Activated CD4-positive, alpha-beta memory T cell treated with anti-CD3 and anti-CD28 coated beads, Interleukin-2, amount 10 ng/mL, durations not matched to agents 7 days and 5 days (primary cell): ENCODE measurements around the gene MTX3. TPM values are rescaled to one million over a fixed set of nuclear protein-coding genes. Genes with fewer than 3 reads are reported as not detected.

Experiments used
- CTCF ChIA-PET: fragments of 350-600 bp; sonication (Branson Sonifier 250); formaldehyde crosslinking; loops from one replicate; lab custom pipeline; 2021; ENCODE audit warnings: antibody characterized with exemption, inconsistent platforms; lab: Charles Lee
- POLR2A ChIA-PET: fragments of 350-600 bp; sonication (Branson Sonifier 250); formaldehyde crosslinking; loops from one replicate; lab custom pipeline; 2021; ENCODE audit warnings: antibody characterized with exemption; lab: Charles Lee
- DNase-seq: peaks from one replicate; pipeline ENCODE4 v3.0.0-alpha.2; 2020
- H3K27ac Mint-ChIP-seq: one replicate; pipeline ENCODE4 v1.8.0; 2021; ENCODE audit warnings: mild to moderate bottlenecking, mixed read lengths
- H3K27me3 Mint-ChIP-seq: one replicate; pipeline ENCODE4 v1.8.0; 2021; ENCODE audit warnings: mixed read lengths
- H3K36me3 Mint-ChIP-seq: one replicate; pipeline ENCODE4 v1.8.0; 2021; ENCODE audit warnings: low read depth, mixed read lengths
- H3K4me1 Mint-ChIP-seq: one replicate; pipeline ENCODE4 v1.8.0; 2021; ENCODE audit warnings: mixed read lengths
- H3K4me3 Mint-ChIP-seq: one replicate; pipeline ENCODE4 v1.8.0; 2021; ENCODE audit warnings: mild to moderate bottlenecking, mixed read lengths
- H3K9me3 Mint-ChIP-seq: one replicate; pipeline ENCODE4 v1.8.0; 2021; ENCODE audit warnings: mixed read lengths
- total RNA-seq, 2 experiments: library from RNA; stranded (reverse); gene quantifications; one replicate each; pipeline ENCODE4 v1.2.3, GENCODE V29; 2021

Gene MTX3
- total RNA-seq, 2 experiments from 2014 or later: 22.8 TPM

DNA sequence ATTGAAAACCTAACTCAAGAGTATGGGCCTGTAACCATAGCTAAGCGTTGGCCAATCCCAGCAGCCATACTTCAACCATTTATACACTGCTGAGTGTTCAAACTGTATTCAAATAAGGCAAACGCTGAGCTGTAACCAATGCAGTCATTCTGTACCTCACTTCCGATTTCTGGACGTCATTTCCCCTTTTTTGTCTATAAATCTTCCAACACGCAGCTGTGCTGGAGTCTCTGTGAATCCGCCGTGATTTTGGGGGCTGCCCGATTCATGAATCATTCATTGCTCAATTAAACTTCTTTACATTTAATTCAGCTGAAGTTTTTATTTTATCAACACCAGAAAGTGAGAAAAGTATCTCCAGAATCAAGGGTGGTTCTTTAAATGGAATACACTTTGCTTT, 31.7 kb downstream of the MTX3 start:
- POLR2A ChIA-PET: no interaction called here

DNA sequence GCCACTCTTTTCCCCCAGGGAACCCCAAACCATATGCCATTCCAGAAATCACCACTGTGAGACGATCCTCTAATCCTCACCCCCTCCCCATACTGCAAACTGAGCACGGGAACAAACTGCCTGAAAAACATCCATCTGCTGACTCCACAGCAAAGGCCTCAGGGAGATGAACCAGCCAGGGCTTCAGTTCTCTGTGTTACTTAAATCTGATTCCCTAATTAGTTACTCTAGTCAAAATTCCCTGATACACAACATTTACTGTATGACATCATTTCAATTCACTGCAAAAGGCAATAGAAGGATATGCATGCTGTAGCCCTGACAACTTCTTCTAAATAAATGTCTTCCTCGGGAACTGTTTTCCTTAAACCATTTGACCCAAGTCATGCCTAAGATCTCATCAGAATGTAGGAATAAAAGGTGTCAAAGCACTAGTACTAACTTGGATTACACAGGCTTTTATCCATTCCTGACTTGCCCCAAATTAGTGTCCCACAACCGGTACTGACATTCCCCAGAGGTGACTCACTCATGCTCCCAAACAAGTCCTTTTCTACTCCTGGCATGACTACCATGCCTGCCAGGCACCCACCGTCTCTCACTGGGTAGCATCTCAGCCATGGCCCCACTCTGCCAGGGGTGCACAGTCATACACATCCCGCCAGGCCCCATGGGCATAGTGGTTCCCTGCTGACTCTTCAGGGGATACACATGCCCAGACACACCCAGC, 35.0 kb downstream of the MTX3 start:
- Mint-ChIP-seq H3K36me3 (no peaks in the 10 kb centered on the region), H3K27ac (no peak overlapping the region), H3K9me3 (no peaks in the 10 kb centered on the region), H3K4me1 (no peaks in the 10 kb centered on the region), H3K4me3 (no peak overlapping the region), H3K27me3 (peaks cover 4% of the 10 kb centered on the region)
- no peak for DNase-seq
- ChIA-PET CTCF (no interaction called here), POLR2A (no interaction called here)

More for the DNA sequence above, 31.7 kb downstream of the MTX3 start:
- no peak for DNase-seq
- Mint-ChIP-seq H3K27me3 (no peaks in the 10 kb centered on the region), H3K4me3 (no peak overlapping the region), H3K4me1 (peaks cover 24% of the 10 kb centered on the region), H3K9me3 (no peaks in the 10 kb centered on the region), H3K27ac (no peak overlapping the region), H3K36me3 (no peaks in the 10 kb centered on the region)
- CTCF ChIA-PET: no interaction called here

DNA sequence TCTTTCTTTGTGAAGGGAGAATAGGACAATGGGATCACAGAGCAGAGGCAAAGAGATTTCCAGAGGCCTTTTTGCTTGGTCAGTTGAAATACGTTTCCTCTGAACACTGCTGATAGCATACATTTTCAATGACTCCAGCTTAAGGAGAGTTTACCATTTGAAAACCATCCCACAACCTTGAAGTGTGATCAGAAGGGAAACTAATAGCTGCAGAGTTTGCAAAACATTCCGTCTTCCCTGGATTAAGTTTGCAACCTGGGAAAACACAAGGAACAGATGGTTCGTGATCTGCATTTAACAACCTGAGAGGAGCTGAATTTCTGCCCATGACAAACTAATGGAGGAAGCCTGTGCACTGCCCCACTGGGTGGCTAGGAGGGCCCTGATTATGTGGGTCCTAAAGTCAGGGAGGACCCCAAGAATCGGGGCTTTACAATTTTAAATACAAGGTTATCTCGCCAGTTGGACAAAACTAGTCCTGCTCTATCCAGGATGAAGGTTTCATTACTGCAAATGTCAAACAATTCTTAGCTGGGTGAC, 35.6 kb downstream of the MTX3 start:
- Mint-ChIP-seq H3K27ac (no peak overlapping the region), H3K4me3 (no peak overlapping the region), H3K36me3 (no peaks in the 10 kb centered on the region), H3K9me3 (peaks cover under 1% of the 10 kb centered on the region), H3K27me3 (peaks cover 4% of the 10 kb centered on the region), H3K4me1 (no peaks in the 10 kb centered on the region)
- DNase-seq: no peak
- CTCF ChIA-PET: no interaction called here
- POLR2A ChIA-PET: no interaction called here

DNA sequence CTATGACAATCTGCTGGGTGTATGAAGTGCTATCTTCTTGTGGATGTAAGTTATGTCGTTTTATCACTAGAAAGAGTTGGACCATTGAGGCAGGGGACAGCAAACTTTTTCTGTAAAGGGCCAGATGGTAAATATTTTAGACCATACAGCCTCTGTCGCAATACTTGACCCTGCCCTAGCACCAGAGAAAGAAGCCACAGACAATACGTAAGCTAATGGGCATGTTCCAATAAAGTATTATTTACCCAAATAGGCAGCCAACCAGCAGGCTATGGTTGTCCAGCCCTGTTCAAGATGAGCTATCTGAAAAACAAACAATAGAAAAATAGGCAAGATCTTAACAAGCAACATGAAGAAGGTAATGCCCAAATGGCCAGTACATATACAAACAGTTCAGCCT, 36.4 kb downstream of the MTX3 start:
- POLR2A ChIA-PET: no interaction called here
- CTCF ChIA-PET: no interaction called here
- no peak for DNase-seq
- Mint-ChIP-seq H3K36me3 (no peaks in the 10 kb centered on the region), H3K27ac (no peak overlapping the region), H3K4me1 (no peaks in the 10 kb centered on the region), H3K27me3 (peaks cover 4% of the 10 kb centered on the region), H3K4me3 (no peak overlapping the region), H3K9me3 (peaks cover 3% of the 10 kb centered on the region)

DNA sequence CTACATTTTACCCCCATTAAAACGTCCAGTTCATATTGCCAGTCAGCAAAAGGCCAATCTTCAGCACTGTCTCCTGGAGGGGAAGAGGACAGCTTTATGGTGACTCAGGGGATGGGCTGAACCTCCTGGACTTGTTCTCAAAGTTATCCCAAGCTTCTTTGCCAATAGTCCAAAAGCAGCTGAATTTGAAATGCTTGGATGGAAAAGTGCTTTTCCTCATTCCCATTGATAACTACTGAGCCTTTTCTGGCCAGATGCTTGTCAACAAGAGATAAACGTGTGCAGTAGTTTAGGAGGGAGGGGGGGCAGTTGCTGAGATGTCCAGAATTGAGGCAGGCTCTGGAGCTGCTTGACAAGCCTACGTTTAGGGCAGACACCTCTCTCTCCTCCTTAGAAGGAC, 43.5 kb downstream of the MTX3 start:
- ChIA-PET POLR2A (interaction anchor here (0.8 kb wide), 1 partner anchor 43 kb away, joined by 3 read pairs; no protein-coding TSS in a partner anchor), CTCF (no interaction called here)
- peaks cover 3% of the 10 kb centered on the region for H3K9me3 Mint-ChIP-seq
- no peak overlapping the region for H3K4me3 Mint-ChIP-seq
- H3K4me1 Mint-ChIP-seq: peaks cover 4% of the 10 kb centered on the region
- no peak for DNase-seq
- H3K27ac Mint-ChIP-seq: no peak overlapping the region
- H3K27me3 Mint-ChIP-seq: peaks cover 1% of the 10 kb centered on the region
- H3K36me3 Mint-ChIP-seq: no peaks in the 10 kb centered on the region

DNA sequence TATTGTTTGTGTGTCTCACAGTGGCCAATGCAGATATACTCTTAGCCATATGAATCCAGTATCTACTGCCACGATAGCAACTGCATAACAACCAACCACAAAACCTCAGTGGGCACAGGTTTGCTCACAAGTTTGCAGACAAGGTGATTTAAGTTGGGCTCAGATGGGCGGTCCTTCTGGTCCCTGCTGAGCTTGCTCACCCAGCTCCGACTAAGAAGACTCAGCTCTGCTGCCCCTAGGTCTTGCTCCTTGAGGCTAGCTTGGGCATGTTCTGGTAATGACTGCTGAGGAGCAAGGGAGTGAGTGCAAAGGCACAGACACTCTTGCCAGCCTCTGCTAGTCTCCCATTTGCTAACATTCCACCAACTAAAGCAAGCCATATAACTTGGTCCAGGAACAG, 52.6 kb downstream of the MTX3 start:
- Mint-ChIP-seq H3K9me3 (no peaks in the 10 kb centered on the region), H3K36me3 (no peaks in the 10 kb centered on the region), H3K4me3 (no peak overlapping the region), H3K27me3 (no peaks in the 10 kb centered on the region), H3K27ac (no peak overlapping the region), H3K4me1 (peaks cover 21% of the 10 kb centered on the region)
- CTCF ChIA-PET: interaction anchor here (1.7 kb wide), 1 partner anchor 145 kb away, joined by 3 read pairs; no protein-coding TSS in a partner anchor
- DNase-seq: peak; percentile 63
- POLR2A ChIA-PET: interaction anchor here (0.9 to 1.8 kb wide), 2 partner anchors 43 to 52 kb away, joined by 3 to 6 read pairs; no protein-coding TSS in a partner anchor

DNA sequence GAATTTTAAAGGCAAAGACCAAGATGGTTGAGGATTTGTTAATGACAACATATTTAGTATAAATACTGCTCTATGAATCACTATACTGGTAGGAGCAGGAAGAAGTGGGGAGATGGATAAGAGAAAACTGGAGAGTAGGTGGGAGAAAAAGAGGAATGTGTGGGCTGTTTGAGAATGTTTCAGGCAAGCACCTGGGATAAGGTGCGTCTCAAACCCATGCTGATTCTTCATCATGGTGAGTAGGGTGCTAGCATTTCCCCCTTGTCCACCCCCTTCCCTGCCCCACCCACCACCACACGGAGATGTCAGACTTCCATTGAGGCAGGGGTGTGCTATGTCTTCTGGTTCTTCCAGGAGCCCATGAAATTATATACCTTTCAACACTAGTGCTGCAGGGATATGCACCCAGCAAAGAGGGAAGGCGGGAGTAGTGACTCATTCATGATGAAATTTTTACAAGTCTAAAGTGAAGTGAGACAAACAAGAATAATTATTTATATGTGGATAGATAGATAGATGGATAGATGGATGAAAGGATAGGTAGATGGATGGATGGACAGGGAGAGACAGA, 54.3 kb downstream of the MTX3 start:
- H3K27me3 Mint-ChIP-seq: no peaks in the 10 kb centered on the region
- H3K4me1 Mint-ChIP-seq: peaks cover 21% of the 10 kb centered on the region
- H3K4me3 Mint-ChIP-seq: no peak overlapping the region
- CTCF ChIA-PET: no interaction called here
- no peak for DNase-seq
- POLR2A ChIA-PET: no interaction called here
- H3K27ac Mint-ChIP-seq: no peak overlapping the region
- no peaks in the 10 kb centered on the region for H3K36me3 Mint-ChIP-seq
- no peaks in the 10 kb centered on the region for H3K9me3 Mint-ChIP-seq

DNA sequence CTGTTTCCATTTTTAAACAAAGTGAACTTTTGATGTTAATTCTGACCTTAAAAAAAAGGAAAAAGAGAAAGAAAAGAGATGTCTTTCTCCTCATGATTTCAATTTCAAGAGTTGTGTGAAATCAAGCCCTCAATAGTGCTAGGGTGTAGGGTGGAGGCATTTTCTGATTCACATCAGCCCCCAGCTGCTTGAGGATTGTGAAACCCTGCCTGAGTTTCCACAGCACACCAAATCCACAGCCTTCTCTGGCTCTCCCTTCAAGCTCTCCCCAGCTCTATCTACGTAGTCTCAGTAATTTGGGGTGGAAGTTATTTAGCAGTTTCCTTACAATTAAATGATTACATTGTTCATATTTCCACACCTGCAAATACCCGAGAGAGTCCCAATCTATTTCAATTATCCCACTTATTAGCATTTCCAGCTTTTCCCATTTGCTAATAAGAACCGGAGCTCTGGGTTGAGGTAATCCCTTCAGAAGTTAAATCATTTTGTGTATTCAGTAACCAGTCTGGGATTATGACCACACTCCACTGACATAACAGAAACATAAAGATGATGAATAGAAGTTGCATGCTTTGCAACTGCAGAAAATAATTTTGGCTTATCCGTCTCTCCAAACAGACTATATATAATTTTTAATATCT, 54.9 kb downstream of the MTX3 start:
- peaks cover 21% of the 10 kb centered on the region for H3K4me1 Mint-ChIP-seq
- no peaks in the 10 kb centered on the region for H3K36me3 Mint-ChIP-seq
- no peak overlapping the region for H3K27ac Mint-ChIP-seq
- H3K27me3 Mint-ChIP-seq: no peaks in the 10 kb centered on the region
- no peak for DNase-seq
- ChIA-PET POLR2A (no interaction called here), CTCF (no interaction called here)
- no peak overlapping the region for H3K4me3 Mint-ChIP-seq
- no peaks in the 10 kb centered on the region for H3K9me3 Mint-ChIP-seq

DNA sequence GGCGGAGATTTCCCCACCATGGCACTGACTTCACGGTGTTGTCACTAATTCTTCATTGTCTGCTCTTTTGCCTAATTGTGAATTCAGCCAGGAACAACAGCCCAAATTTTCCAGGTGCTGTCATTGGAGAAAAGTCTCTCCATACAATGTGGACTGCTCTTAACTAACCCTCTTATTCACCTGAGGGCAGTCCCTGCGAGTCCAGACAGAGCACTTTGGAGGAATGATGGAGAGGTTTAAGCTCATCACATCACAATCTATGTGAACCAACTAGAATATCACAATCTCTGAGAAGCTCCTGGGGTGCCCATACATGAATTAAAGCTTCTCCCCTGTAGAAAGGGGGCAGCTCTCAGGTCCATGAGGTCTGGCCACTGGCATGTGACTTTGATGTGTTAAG, 56.4 kb downstream of the MTX3 start:
- Mint-ChIP-seq H3K36me3 (no peaks in the 10 kb centered on the region), H3K9me3 (no peaks in the 10 kb centered on the region), H3K4me1 (peaks cover 20% of the 10 kb centered on the region), H3K27me3 (no peaks in the 10 kb centered on the region), H3K4me3 (no peak overlapping the region), H3K27ac (no peak overlapping the region)
- DNase-seq: no peak
- ChIA-PET POLR2A (no interaction called here), CTCF (no interaction called here)

DNA sequence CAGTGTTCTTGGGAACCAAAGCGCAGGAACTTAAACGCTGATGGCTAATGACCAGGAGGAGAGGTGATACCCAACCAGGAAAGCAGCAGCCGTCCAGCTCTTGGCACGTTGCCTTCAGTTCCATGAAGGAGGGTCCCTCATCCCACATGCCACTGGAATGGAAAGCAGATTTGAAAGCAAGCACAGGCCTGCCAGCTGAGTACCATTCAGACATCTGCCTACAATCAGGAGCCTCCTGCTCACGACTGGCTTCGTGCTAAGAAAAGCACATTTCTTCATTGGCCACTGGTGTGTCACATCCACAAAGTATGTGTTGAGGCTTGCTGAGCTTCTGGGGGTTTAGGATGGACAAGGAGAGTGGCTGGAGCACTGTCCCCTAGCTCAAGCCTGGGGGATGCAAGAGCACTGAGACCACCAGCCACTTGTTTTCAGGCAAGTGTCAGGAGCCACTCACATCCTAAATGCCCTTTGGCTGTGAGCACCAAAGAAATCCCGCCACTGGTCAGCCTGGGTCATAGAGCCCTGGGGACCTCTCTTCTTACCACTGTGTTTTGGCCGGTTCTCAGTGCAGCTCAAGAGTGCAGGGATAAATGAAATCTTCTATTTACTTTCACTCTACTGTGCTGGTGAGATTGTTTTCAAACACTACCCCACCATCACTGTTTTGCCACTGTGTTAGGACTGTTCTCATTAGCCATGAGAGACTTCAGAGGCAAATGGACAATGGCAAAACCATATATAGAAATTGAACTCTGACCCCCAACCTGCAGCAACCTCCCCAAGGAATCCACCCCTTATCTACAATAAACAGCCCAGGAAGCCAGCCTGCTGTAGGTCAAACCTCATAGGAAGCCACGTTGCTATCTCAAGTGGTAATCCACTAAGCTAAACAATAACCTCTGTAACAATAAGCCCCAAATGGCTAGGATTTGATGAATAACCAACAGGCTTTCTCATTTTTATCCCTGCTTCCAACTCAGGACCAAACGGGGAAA, 58.3 kb downstream of the MTX3 start:
- H3K4me3 Mint-ChIP-seq: no peak overlapping the region
- H3K27me3 Mint-ChIP-seq: no peaks in the 10 kb centered on the region
- no peaks in the 10 kb centered on the region for H3K36me3 Mint-ChIP-seq
- ChIA-PET CTCF (no interaction called here), POLR2A (no interaction called here)
- no peaks in the 10 kb centered on the region for H3K9me3 Mint-ChIP-seq
- no peak for DNase-seq
- H3K4me1 Mint-ChIP-seq: peaks cover 8% of the 10 kb centered on the region
- H3K27ac Mint-ChIP-seq: no peak overlapping the region

DNA sequence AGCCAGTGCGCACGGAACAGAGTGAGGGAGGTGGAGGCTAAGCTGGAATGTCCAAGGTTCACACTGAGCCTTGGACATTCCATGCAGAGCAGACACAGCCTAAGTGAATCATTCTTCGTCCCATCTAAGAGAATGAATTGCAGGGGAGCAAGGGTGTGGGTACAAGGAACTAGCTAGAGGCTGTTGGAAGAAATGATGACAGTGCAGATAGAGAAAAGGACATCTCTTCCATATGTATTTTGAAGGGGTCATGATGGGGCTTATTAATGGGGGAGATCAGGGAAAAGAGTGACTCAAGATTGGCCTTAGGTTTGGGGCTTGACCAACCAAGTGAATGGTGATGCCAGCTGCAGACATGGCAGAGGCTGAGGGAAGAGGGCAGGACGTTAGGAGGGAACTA, 59.2 kb downstream of the MTX3 start:
- H3K9me3 Mint-ChIP-seq: no peaks in the 10 kb centered on the region
- no peak overlapping the region for H3K27ac Mint-ChIP-seq
- DNase-seq: no peak
- no peaks in the 10 kb centered on the region for H3K36me3 Mint-ChIP-seq
- H3K4me1 Mint-ChIP-seq: peaks cover 6% of the 10 kb centered on the region
- no peak overlapping the region for H3K4me3 Mint-ChIP-seq
- H3K27me3 Mint-ChIP-seq: no peaks in the 10 kb centered on the region
- POLR2A ChIA-PET: no interaction called here
- CTCF ChIA-PET: no interaction called here

DNA sequence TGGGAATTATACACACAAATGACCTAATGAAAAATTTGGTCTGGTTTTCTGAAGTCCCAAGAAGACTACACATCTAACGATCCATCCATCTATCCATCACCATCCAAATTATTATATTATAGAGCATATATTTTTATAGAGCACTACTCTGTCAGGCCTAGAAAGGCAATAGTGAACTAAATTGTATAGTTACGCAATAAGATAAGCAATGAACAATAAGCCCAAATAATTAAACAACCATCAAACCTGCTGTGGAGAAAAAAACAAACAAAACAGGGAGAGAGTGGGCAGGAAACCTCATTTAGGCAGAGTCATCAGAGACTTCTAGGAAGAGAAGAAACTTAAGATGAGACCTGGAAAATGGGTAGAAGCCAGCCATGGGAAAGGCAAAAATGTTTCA, 59.7 kb downstream of the MTX3 start:
- no peak for DNase-seq
- Mint-ChIP-seq H3K9me3 (no peaks in the 10 kb centered on the region), H3K4me1 (peaks cover 6% of the 10 kb centered on the region), H3K27me3 (no peaks in the 10 kb centered on the region), H3K4me3 (no peak overlapping the region), H3K36me3 (no peaks in the 10 kb centered on the region), H3K27ac (no peak overlapping the region)
- POLR2A ChIA-PET: no interaction called here
- CTCF ChIA-PET: no interaction called here
